Left forelimb (tissue), 1 donor: ENCODE measurements around the gene P2RY14.
"Not testable (repeated sequence)": the region's sequence is repeated elsewhere in the genome, so short reads cannot be mapped to it uniquely, and the experiment has no call there.

Experiments used
- DNase-seq: peaks from one replicate; pipeline ENCODE4 v3.0.0-alpha.2; 2018; ENCODE audit warnings: low spot score

The P2RY14 gene

GRCh38 chr3:151183265-151183671 lies 95.1 kb downstream of the P2RY14 start:
- DNase-seq, result no peak

GRCh38 chr3:151182349-151183079 lies 95.8 kb downstream of the P2RY14 start:
- no peak for DNase-seq

GRCh38 chr3:151178208-151178845 lies 100.0 kb downstream of the P2RY14 start:
- DNase-seq, result no peak

GRCh38 chr3:151175952-151176351 lies 102.4 kb downstream of the P2RY14 start:
- no peak for DNase-seq

- DNase-seq, result no peak
These were observed 104.0 kb downstream of the P2RY14 start for GRCh38 chr3:151174351-151174750.

- DNase-seq, result no peak
These were observed 107.1 kb downstream of the P2RY14 start for GRCh38 chr3:151171145-151171757.

GRCh38 chr3:151169948-151170679 lies 108.2 kb downstream of the P2RY14 start:
- not testable (repeated sequence) for DNase-seq

- no peak for DNase-seq
These were observed 108.9 kb downstream of the P2RY14 start for GRCh38 chr3:151169262-151169947.

- DNase-seq, result no peak
These were observed 109.9 kb downstream of the P2RY14 start for GRCh38 chr3:151168269-151169094.

- no peak for DNase-seq
These were observed 112.2 kb downstream of the P2RY14 start for GRCh38 chr3:151166161-151166560.

GRCh38 chr3:151165226-151165625 lies 113.1 kb downstream of the P2RY14 start:
- DNase-seq, result no peak
